Loucy (cell line): ENCODE data around the gene AIG1.

Experiments
- EZH2phosphoT487 ChIP-seq: fragments of 200-600 bp; IDR thresholded peaks from 2 replicates; pipeline ENCODE4 v1.6.1; 2018; ENCODE audit warnings: antibody characterized with exemption, mild to moderate bottlenecking, moderate library complexity, borderline replicate concordance
- TF ChIP-seq, protein P1 (sequence below): fragments of 200-600 bp; sonication (generic); conservative IDR thresholded peaks from 2 replicates; pipeline ENCODE4 v1.5.1; 2014; ENCODE audit warnings: mild to moderate bottlenecking, antibody characterized with exemption, low read length

DNA sequence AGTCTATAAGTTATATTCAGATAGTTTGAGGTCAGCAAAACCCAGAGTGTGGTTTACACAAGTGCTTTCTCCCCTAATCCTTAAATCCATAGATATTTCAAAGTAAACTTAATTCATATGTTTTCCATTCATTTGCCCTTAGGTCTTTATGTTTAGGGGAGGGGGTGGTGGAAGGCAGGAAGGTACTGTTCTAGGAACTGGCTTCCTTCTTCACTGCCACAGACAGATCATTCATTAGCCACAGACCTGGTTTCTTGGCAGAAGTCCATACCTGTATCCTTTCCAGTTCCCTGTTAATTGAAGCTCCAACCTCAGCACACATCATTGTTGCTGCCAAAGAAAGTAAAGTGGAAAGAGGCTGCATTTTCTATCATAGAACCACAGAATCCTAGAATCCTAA, 123.0 kb downstream of the AIG1 start:
- TF ChIP-seq, protein P1, sequence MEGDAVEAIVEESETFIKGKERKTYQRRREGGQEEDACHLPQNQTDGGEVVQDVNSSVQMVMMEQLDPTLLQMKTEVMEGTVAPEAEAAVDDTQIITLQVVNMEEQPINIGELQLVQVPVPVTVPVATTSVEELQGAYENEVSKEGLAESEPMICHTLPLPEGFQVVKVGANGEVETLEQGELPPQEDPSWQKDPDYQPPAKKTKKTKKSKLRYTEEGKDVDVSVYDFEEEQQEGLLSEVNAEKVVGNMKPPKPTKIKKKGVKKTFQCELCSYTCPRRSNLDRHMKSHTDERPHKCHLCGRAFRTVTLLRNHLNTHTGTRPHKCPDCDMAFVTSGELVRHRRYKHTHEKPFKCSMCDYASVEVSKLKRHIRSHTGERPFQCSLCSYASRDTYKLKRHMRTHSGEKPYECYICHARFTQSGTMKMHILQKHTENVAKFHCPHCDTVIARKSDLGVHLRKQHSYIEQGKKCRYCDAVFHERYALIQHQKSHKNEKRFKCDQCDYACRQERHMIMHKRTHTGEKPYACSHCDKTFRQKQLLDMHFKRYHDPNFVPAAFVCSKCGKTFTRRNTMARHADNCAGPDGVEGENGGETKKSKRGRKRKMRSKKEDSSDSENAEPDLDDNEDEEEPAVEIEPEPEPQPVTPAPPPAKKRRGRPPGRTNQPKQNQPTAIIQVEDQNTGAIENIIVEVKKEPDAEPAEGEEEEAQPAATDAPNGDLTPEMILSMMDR, result no peak
- TF ChIP-seq EZH2phosphoT487, result no peak
